DMS 273 treated with DMSO at 0.1 percent for 48 hours (cell line): Measurements from ENCODE around the gene CHI3L1.

ENCODE experiments used
- DNase-seq: peaks from one replicate; lab custom pipeline; 2025; lab: John Stamatoyannopoulos, UW

CHI3L1 gene

GRCh38 chr1:203133970-203134725 lies 52.4 kb downstream of the CHI3L1 start:
- DNase-seq: no peak

- DNase-seq: no peak
These were observed 54.8 kb downstream of the CHI3L1 start for GRCh38 chr1:203131548-203132200.

GRCh38 chr1:203130358-203130985 lies 56.0 kb downstream of the CHI3L1 start:
- no peak for DNase-seq

- DNase-seq: no peak
These were observed 56.8 kb downstream of the CHI3L1 start for GRCh38 chr1:203129501-203130231.
